Measurements from ENCODE around the gene ARHGEF1. TPM values are rescaled to one million over a fixed set of nuclear protein-coding genes. Genes with fewer than 3 reads are reported as not detected.

The ARHGEF1 gene
- total RNA-seq, 1 donor from 2014 or later: 73.1 TPM

DNA sequence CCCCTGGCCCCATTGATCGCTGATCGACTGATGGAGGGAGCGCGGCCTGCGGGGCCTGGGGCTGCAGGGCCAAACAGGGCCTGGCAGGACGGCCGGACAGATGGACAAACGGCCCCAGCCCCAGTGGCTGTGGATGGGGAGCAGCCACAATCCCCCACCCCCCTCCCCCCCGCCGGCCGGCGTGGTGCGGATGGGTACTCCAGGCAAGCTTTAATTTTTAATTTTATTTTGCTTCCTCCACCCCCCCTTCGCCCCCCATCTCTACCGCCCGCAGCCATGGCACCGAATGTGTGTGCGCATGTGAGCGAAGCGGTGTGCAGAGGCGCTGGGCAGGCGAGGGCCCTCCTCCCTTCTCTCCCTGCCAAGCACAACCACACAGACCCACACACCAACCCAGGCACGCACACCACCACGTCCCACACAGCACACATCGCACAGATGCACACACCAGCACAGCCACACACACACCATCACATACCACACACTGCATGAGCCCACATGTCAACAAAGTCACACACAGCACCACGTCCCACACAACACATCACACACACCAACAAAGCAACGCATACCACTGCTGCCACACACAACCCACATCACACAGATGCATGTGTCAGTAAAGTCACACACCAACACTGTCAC, 32.9 kb downstream of the ARHGEF1 start:
- Mint-ChIP-seq H3K27ac (ENCODE audit: unreplicated experiment) (no peak overlapping the region), H3K27me3 (ENCODE audit: low read depth, unreplicated experiment) (peaks cover 24% of the 10 kb centered on the region), H3K4me3 (ENCODE audit: unreplicated experiment) (no peak overlapping the region), H3K4me1 (ENCODE audit: low read depth, unreplicated experiment) (no peaks in the 10 kb centered on the region), H3K36me3 (ENCODE audit: low read depth, unreplicated experiment) (no peaks in the 10 kb centered on the region), H3K9me3 (ENCODE audit: unreplicated experiment) (no peaks in the 10 kb centered on the region)
- Histone ChIP-seq H3K9me3 (ENCODE audit: insufficient read depth, low read depth, low read length) (peaks cover 17% of the 10 kb centered on the region), H3K27ac (ENCODE audit: low read depth, low read length) (no peak overlapping the region), H3K4me3 (ENCODE audit: insufficient read depth, low read depth, low read length) (no peak overlapping the region), H4K20me1 (ENCODE audit: insufficient read depth, low read length) (peaks cover 35% of the 10 kb centered on the region), H3K79me2 (ENCODE audit: insufficient read depth, low read length) (no peaks in the 10 kb centered on the region), H3K4me2 (ENCODE audit: low read length) (no peak overlapping the region), H3K4me1 (ENCODE audit: insufficient read depth, low read length) (no peaks in the 10 kb centered on the region), H3K36me3 (ENCODE audit: insufficient read depth, low read length) (no peaks in the 10 kb centered on the region), H2AFZ (ENCODE audit: low read depth, low read length) (no peak overlapping the region), H3K27me3 (ENCODE audit: insufficient read depth, low read length) (peaks cover 82% of the 10 kb centered on the region), H3K9ac (ENCODE audit: low read length) (no peak overlapping the region)
- TF ChIP-seq EZH2 (IDR thresholded peaks at IDR 0.05; ENCODE audit: insufficient read depth, low read length) (peak; percentile 6), CTCF (IDR thresholded peaks at IDR 0.05; ENCODE audit: insufficient read depth, low read depth, low read length) (no peak)
- FAIRE-seq (no peak), DNase-seq (ENCODE audit: low read depth) (no peak)

GRCh38 chr19:41917676-41918075, 34.7 kb downstream of the ARHGEF1 start:
- Mint-ChIP-seq H3K4me1 (ENCODE audit: low read depth, unreplicated experiment) (no peaks in the 10 kb centered on the region), H3K27me3 (ENCODE audit: low read depth, unreplicated experiment) (peaks cover 20% of the 10 kb centered on the region), H3K36me3 (ENCODE audit: low read depth, unreplicated experiment) (no peaks in the 10 kb centered on the region), H3K27ac (ENCODE audit: unreplicated experiment) (no peak overlapping the region), H3K9me3 (ENCODE audit: unreplicated experiment) (no peaks in the 10 kb centered on the region), H3K4me3 (ENCODE audit: unreplicated experiment) (no peak overlapping the region)
- H3K4me1 ChIP-seq (ENCODE audit: insufficient read depth, low read length): no peaks in the 10 kb centered on the region
- no peak for FAIRE-seq
- no peak for DNase-seq (ENCODE audit: low read depth)
- H3K4me2 ChIP-seq (ENCODE audit: low read length): no peak overlapping the region
- H4K20me1 ChIP-seq (ENCODE audit: insufficient read depth, low read length): peaks cover 24% of the 10 kb centered on the region
- TF ChIP-seq EZH2 (IDR thresholded peaks at IDR 0.05; ENCODE audit: insufficient read depth, low read length): no peak
- TF ChIP-seq CTCF (IDR thresholded peaks at IDR 0.05; ENCODE audit: insufficient read depth, low read depth, low read length): no peak
- H2AFZ ChIP-seq (ENCODE audit: low read depth, low read length): no peak overlapping the region
- H3K4me3 ChIP-seq (ENCODE audit: insufficient read depth, low read depth, low read length): no peak overlapping the region
- no peaks in the 10 kb centered on the region for H3K79me2 ChIP-seq (ENCODE audit: insufficient read depth, low read length)
- H3K9me3 ChIP-seq (ENCODE audit: insufficient read depth, low read depth, low read length): peaks cover 14% of the 10 kb centered on the region
- no peaks in the 10 kb centered on the region for H3K36me3 ChIP-seq (ENCODE audit: insufficient read depth, low read length)
- H3K27me3 ChIP-seq (ENCODE audit: insufficient read depth, low read length): peaks cover 83% of the 10 kb centered on the region
- no peak overlapping the region for H3K9ac ChIP-seq (ENCODE audit: low read length)
- no peak overlapping the region for H3K27ac ChIP-seq (ENCODE audit: low read depth, low read length)

DNA sequence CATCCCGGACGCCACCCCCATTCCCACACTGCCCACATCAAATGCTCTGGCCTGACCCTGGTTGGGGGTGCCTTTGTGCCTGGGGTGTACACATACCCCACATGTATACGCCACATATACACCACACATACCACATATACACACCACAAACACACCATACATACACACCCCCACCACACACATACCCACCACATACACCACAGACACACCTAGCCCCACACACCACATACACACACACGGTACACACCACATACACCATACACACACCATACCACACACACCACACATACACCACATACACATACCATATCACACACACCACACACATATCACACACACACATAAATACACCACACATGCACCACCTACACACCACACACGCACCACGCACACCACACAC, 35.1 kb downstream of the ARHGEF1 start:
- no peaks in the 10 kb centered on the region for H3K36me3 Mint-ChIP-seq (ENCODE audit: low read depth, unreplicated experiment)
- TF ChIP-seq CTCF (IDR thresholded peaks at IDR 0.05; ENCODE audit: insufficient read depth, low read depth, low read length): no peak
- TF ChIP-seq EZH2 (IDR thresholded peaks at IDR 0.05; ENCODE audit: insufficient read depth, low read length): no peak
- FAIRE-seq (no peak), DNase-seq (ENCODE audit: low read depth) (no peak)
- Histone ChIP-seq H3K27me3 (ENCODE audit: insufficient read depth, low read length) (peaks cover 87% of the 10 kb centered on the region), H3K9me3 (ENCODE audit: insufficient read depth, low read depth, low read length) (peaks cover 14% of the 10 kb centered on the region), H3K4me1 (ENCODE audit: insufficient read depth, low read length) (no peaks in the 10 kb centered on the region), H2AFZ (ENCODE audit: low read depth, low read length) (no peak overlapping the region), H3K9ac (ENCODE audit: low read length) (no peak overlapping the region), H3K4me3 (ENCODE audit: insufficient read depth, low read depth, low read length) (no peak overlapping the region), H3K4me2 (ENCODE audit: low read length) (no peak overlapping the region), H3K79me2 (ENCODE audit: insufficient read depth, low read length) (no peaks in the 10 kb centered on the region), H4K20me1 (ENCODE audit: insufficient read depth, low read length) (peaks cover 24% of the 10 kb centered on the region), H3K36me3 (ENCODE audit: insufficient read depth, low read length) (no peaks in the 10 kb centered on the region), H3K27ac (ENCODE audit: low read depth, low read length) (no peak overlapping the region)
- H3K27me3 Mint-ChIP-seq (ENCODE audit: low read depth, unreplicated experiment): peaks cover 21% of the 10 kb centered on the region
- H3K9me3 Mint-ChIP-seq (ENCODE audit: unreplicated experiment): peaks cover 1% of the 10 kb centered on the region
- no peak overlapping the region for H3K4me3 Mint-ChIP-seq (ENCODE audit: unreplicated experiment)
- no peaks in the 10 kb centered on the region for H3K4me1 Mint-ChIP-seq (ENCODE audit: low read depth, unreplicated experiment)
- H3K27ac Mint-ChIP-seq (ENCODE audit: unreplicated experiment): no peak overlapping the region

All from astrocyte (in vitro differentiated cells and primary cell).